Transverse colon (tissue), 3 donors: ENCODE data around the gene PPM1D.

Experiments
- POLR2A ChIP-seq: fragments of 450-650 bp; IDR thresholded peaks from one replicate; pipeline ENCODE4 v1.6.1; 2016; ENCODE audit warnings: antibody characterized with exemption, mild to moderate bottlenecking, moderate library complexity
- POLR2AphosphoS5 ChIP-seq, 3 donors: sonication (generic); formaldehyde crosslinking; IDR thresholded peaks; one replicate each; pipeline ENCODE4 v1.6.1; 2016; ENCODE audit warnings: antibody characterized with exemption in 3 of 3

DNA sequence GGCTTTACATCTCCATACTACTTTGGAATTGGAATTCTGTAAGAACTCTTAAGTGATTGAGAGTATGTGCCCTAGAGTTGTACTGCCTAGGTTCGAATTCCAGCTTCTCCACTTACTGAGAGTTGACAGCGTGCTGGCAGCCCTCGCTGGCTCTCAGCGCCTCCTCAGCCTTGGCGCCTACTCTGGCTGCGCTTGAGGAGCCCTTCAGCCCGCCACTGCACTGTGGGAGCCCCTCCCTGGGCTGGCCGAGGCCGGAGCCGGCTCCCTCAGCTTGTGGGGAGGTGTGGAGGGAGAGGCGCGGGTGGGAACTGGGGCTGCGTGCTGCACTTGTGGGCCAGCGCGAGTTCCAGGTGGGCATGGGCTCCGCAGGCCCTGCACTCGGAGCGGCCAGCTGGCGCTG is 13.3 kb downstream of the PPM1D start:
- TF ChIP-seq POLR2A (no peak), POLR2AphosphoS5 (IDR thresholded peaks at IDR 0.05) (no peak)
